ENCODE measurements around the gene GPAM.

GPAM gene

DNA sequence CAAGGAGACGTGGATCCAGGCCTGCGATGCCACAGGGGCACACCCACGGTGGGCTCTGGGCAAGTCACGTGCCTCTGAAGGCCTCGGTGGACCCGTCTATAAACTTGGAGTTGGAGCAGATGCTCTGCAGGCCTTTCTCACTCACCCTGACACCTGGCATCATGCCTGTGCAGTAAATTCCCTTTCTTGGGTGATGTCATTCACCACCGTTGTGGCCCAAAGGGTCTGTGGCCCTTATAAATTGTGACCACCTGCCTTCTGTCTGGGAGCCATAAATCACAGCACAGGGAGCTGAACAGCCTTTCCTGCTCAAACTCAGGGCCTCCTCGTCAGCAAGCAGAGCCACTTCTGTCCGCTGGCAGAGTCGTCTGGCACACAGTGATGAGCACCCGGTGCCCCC, 52.2 kb downstream of the GPAM start:
- DNase-seq (ENCODE audit: low spot score), result no peak
- no peak for TF ChIP-seq CTCF (IDR thresholded peaks at IDR 0.05; ENCODE audit: borderline replicate concordance, control extremely low read depth, extremely low read depth, insufficient read depth, missing control alignments)
- in situ Hi-C loops (cut with MboI; ENCODE audit: low sequenced_read_pairs, unreplicated experiment), result loop anchor here (25.0 kb wide), 1 partner anchor 181 kb away; no protein-coding TSS in a partner anchor

GRCh38 chr10:112126901-112127300, 56.7 kb downstream of the GPAM start:
- TF ChIP-seq CTCF (IDR thresholded peaks at IDR 0.05; ENCODE audit: borderline replicate concordance, control extremely low read depth, extremely low read depth, insufficient read depth, missing control alignments), result no peak
- in situ Hi-C loops (cut with MboI; ENCODE audit: low sequenced_read_pairs, unreplicated experiment), result loop anchor here (25.0 kb wide), 1 partner anchor 185 kb away; no protein-coding TSS in a partner anchor
- DNase-seq (ENCODE audit: low spot score), result no peak

- DNase-seq (ENCODE audit: low spot score), result no peak
- no peak for TF ChIP-seq CTCF (IDR thresholded peaks at IDR 0.05; ENCODE audit: borderline replicate concordance, control extremely low read depth, extremely low read depth, insufficient read depth, missing control alignments)
- in situ Hi-C loops (cut with MboI; ENCODE audit: low sequenced_read_pairs, unreplicated experiment), result loop anchor here (25.0 kb wide), 1 partner anchor 186 kb away; no protein-coding TSS in a partner anchor
Observed at GRCh38 chr10:112126172-112126571, 57.4 kb downstream of the GPAM start.

DNA sequence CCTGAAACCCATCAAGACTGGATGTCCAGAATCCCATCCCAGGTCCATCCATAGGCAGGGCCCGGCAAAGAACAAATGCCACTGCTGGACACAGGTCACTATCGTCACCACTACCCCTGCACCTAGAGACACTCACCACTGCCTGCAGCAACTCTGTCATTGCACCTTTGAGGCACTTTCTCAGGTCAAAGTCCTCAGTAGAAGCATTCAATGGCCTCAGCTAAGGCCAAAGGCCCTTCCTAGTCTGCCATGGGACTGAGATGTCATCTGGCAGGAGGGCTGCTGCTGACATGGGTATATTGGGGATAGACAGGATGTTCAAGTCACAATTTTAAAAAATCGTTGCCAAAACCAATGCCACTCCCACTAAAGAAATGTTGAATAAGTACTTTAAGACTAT, 58.7 kb downstream of the GPAM start:
- in situ Hi-C loops (cut with MboI; ENCODE audit: low sequenced_read_pairs, unreplicated experiment), result loop anchor here (25.0 kb wide), 1 partner anchor 187 kb away; no protein-coding TSS in a partner anchor
- no peak for TF ChIP-seq CTCF (IDR thresholded peaks at IDR 0.05; ENCODE audit: borderline replicate concordance, control extremely low read depth, extremely low read depth, insufficient read depth, missing control alignments)
- DNase-seq (ENCODE audit: low spot score), result no peak

DNA sequence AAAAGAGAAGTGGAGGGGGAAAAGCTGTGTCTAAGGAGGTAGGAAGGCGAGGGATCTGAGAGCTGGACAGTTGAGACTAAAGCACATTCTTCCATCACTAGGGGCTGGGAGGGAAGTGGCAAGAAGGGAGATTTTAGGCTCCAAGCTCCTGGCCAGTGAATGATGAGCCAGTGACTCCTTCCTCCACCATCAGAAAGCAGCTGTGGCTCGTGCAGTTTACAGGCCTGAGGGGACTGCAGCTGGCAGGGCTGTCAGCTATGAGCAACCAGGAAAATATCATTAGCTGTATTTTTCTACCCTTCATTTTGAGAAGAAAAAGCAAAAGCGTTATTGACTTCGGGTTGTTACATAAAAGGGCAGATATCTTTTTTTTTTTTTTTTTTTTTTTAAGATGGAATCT, 60.7 kb downstream of the GPAM start:
- in situ Hi-C loops (cut with MboI; ENCODE audit: low sequenced_read_pairs, unreplicated experiment), result no loop called here
- DNase-seq (ENCODE audit: low spot score), result no peak
- no peak for TF ChIP-seq CTCF (IDR thresholded peaks at IDR 0.05; ENCODE audit: borderline replicate concordance, control extremely low read depth, extremely low read depth, insufficient read depth, missing control alignments)

DNA sequence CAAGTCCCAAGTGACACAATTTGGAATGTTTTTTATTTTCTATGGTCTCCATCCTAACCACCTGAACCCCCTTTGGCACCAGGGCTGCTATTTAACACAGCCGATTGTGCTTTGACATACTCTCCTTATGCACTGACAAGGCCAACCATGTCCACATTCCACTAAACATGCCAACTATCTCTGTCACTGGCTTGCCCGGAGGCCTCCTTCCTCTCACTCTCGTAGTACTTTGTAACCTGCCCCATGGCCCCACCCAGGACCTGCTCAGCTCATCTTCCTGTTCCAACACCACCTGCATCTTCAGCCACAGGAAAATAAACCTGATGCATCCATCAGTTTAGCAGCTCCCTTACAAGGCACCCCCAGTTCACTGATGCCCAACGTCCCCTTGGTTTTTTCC, 63.1 kb downstream of the GPAM start:
- in situ Hi-C loops (cut with MboI; ENCODE audit: low sequenced_read_pairs, unreplicated experiment), result no loop called here
- DNase-seq (ENCODE audit: low spot score), result no peak
- no peak for TF ChIP-seq CTCF (IDR thresholded peaks at IDR 0.05; ENCODE audit: borderline replicate concordance, control extremely low read depth, extremely low read depth, insufficient read depth, missing control alignments)
